HFF-Myc (cell line): ENCODE data around the gene PON2.

Experiments used
- DNase-seq: peaks from one replicate; pipeline ENCODE4 v3.0.0-alpha.2; 2011; ENCODE audit warnings: low read depth; ENCODE audit errors: extremely low read depth
- H3K4me3 ChIP-seq: replicated peaks from 2 replicates; pipeline ENCODE4 v1.5.1; 2011; ENCODE audit warnings: low read depth, mild to moderate bottlenecking, control low read depth, low read length
- CTCF ChIP-seq: IDR thresholded peaks from 2 replicates; pipeline ENCODE4 v1.5.1; 2012; ENCODE audit warnings: mild to moderate bottlenecking, low read depth, low read length, control low read depth; ENCODE audit errors: missing control alignments

PON2 gene

GRCh38 chr7:95433952-95434556 lies 774 bp downstream of the PON2 start:
- DNase-seq: no peak
- H3K4me3 ChIP-seq: peak overlapping the region; percentile 57
- TF ChIP-seq CTCF: no peak

GRCh38 chr7:95433129-95433528 lies 1.7 kb downstream of the PON2 start:
- H3K4me3 ChIP-seq: no peak overlapping the region
- TF ChIP-seq CTCF: no peak
- DNase-seq: no peak

GRCh38 chr7:95432606-95433005 lies 2.2 kb downstream of the PON2 start:
- H3K4me3 ChIP-seq: no peak overlapping the region
- no peak for TF ChIP-seq CTCF
- DNase-seq: no peak

- no peak for DNase-seq
- no peak overlapping the region for H3K4me3 ChIP-seq
- TF ChIP-seq CTCF: no peak
Observed at GRCh38 chr7:95430864-95431263, 4.0 kb downstream of the PON2 start.

- H3K4me3 ChIP-seq: no peak overlapping the region
- TF ChIP-seq CTCF: no peak
- no peak for DNase-seq
Observed at GRCh38 chr7:95429241-95429990, 5.4 kb downstream of the PON2 start.

- no peak for TF ChIP-seq CTCF
- no peak for DNase-seq
- H3K4me3 ChIP-seq: no peak overlapping the region
Observed at GRCh38 chr7:95427914-95428516, 6.8 kb downstream of the PON2 start.

GRCh38 chr7:95427166-95427565 lies 7.7 kb downstream of the PON2 start:
- DNase-seq: no peak

More at GRCh38 chr7:95427166-95427565, 7.7 kb downstream of the PON2 start:
- H3K4me3 ChIP-seq: no peak overlapping the region
- TF ChIP-seq CTCF: no peak
